Daoy (cell line): Measurements from ENCODE around the gene ZNF296. TPM values are rescaled to one million over a fixed set of nuclear protein-coding genes. Genes with fewer than 3 reads are reported as not detected.

Experiments used
- DNase-seq: peaks from one replicate; pipeline ENCODE4 v3.0.0-alpha.2; 2015; ENCODE audit warnings: low read depth
- total RNA-seq: library from RNA; depleted of rRNA; stranded (reverse); fragments of >200 nt; shearing (Covaris generic); gene quantifications from 2 replicates; pipeline ENCODE4 v1.2.3, GENCODE V29; 2014

Gene ZNF296
- total RNA-seq, 1 experiment from 2014 or later = not detected

DNA sequence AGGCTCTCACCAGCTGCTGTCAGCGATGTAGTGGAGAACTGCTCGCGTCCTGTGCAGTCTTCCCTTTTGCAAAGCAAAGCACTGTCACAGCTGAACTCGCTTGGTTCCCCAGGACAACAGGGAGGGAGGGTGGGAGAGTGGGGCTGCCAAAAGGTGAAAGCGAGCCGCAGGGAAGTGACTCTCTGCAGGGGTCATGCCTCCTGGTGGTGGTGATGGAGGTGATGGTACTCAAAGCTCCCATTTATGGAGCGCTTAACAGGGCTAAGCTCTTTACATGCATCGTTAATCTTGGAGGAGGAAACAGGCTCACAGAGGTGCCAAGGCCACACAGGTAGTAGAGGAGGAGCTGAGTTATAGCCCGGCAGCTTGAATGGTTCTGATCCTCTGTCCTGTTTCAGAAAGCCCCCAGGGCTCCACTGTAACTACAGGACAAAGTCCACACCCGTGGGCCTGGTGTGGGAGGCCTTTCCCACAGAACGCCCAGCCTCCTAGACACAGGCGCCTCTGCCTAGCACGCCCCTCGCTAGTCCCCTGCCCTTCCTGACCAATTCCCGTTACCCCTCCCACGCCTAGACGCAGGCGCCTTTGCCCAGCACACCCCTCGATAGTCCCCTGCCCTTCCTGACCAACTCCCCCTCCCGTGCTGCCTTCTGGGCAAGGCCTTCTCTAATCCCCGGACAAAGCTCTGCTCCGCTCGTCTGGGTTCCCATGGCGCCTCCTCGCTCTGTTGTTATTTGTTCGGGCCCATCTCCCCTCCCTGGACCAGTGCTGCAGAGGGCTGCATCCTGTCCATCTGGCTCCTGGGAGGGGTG lies 27.4 kb upstream of the ZNF296 start:
- no peak for DNase-seq

DNA sequence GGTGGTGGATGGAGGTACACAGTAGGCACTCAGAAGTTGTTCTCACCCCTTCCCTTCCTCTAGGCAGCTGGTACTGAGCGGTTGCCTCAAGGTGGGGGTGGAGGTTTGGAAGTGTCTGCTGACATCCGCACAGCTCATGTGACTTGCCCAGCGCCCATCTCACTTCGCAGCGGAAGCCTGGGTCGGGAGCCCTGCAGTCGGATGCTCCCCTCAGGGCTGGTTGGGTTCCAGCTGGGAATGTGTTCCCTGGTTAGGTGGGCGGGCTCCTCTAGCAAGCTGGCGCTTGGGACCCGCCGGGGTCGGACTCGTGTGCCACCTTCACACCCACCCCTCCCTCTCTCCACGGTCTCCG lies 26.9 kb upstream of the ZNF296 start:
- no peak for DNase-seq

DNA sequence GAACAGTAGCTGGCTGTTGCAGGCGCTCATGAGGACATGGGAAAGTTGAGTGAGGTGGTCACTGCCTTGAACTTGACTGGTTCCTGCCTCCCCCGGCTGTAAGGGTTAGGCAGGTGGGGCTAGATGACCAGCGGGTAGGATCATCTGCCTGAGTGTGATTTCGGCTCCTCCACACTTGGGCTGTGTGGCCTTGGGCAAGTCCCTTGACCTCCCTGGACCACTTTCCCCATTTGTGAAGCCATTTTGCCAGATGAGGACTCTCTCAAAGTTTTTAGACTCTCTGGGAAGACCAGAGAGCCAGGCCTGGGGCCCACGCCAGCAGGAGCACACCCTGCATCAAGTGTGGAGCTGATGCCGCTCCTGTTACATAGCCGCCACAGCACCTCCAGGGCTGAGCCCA lies 26.2 kb upstream of the ZNF296 start:
- DNase-seq = no peak

- no peak for DNase-seq
Observed at GRCh38 chr19:45101806-45102205, 25.5 kb upstream of the ZNF296 start.

GRCh38 chr19:45100846-45101252 lies 24.6 kb upstream of the ZNF296 start:
- DNase-seq = no peak

DNA sequence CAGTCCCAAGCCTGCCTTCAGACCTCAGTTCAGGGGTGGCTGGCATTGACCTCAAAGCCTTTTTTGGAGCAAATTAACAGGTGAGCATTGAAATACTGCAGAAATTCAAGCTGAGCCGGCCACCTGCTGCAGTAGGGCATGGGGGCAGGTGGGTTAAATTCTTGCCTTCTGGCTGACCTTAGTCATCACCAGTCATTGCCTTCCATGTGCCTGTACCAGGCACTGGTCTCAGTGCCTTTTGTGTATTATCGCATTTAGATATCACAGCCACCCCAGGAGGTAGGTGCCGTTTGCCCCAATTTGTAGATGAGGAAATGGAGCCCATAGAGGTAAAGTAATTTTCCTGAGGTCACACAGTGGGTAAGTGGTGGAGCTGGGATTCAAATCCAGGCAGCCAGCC lies 23.9 kb upstream of the ZNF296 start:
- DNase-seq = no peak

GRCh38 chr19:45099467-45100191 lies 23.4 kb upstream of the ZNF296 start:
- peak; percentile 27 for DNase-seq

- peak; percentile 31 for DNase-seq
Observed at GRCh38 chr19:45098521-45099466, 22.5 kb upstream of the ZNF296 start.

DNA sequence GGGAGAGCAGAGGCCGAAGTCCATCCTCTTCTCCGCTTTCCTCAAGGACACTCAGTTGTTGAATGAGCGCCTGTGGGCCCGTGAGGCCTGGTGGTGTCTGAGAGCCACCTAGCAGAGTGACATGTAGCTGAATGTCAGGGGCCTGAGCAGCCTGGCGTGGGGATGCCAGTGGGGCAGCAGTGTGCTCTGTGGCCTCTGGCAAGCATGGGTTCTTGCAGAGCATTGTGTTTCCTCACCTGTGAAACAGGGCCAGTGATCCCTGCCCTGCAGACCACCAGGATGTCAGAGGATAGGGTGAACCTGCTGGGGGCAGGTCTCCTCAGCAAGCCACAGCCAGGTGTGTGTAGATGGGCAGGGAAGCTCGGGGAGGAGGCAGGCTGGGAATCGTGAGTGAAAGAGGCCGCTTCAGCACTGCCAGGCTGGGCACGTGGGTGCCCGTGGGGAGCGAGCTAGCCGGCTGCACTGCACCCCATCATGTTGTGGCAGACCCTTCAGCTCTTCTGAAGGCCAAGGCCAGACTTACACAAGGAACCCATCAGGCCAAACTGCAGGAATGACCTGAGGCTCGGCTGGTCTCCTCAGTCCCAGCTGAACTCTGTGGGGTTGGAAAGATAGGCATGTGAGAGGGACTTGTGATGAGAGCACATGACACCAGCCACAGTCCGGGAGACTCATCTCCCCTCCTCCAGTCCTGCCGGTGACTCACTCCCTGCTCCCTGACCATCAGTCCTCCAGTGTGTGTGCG lies 21.7 kb upstream of the ZNF296 start:
- peak; percentile 95 for DNase-seq

- no peak for DNase-seq
Observed at GRCh38 chr19:45097450-45097775, 21.1 kb upstream of the ZNF296 start.

GRCh38 chr19:45096700-45097099 lies 20.4 kb upstream of the ZNF296 start:
- DNase-seq = no peak

DNA sequence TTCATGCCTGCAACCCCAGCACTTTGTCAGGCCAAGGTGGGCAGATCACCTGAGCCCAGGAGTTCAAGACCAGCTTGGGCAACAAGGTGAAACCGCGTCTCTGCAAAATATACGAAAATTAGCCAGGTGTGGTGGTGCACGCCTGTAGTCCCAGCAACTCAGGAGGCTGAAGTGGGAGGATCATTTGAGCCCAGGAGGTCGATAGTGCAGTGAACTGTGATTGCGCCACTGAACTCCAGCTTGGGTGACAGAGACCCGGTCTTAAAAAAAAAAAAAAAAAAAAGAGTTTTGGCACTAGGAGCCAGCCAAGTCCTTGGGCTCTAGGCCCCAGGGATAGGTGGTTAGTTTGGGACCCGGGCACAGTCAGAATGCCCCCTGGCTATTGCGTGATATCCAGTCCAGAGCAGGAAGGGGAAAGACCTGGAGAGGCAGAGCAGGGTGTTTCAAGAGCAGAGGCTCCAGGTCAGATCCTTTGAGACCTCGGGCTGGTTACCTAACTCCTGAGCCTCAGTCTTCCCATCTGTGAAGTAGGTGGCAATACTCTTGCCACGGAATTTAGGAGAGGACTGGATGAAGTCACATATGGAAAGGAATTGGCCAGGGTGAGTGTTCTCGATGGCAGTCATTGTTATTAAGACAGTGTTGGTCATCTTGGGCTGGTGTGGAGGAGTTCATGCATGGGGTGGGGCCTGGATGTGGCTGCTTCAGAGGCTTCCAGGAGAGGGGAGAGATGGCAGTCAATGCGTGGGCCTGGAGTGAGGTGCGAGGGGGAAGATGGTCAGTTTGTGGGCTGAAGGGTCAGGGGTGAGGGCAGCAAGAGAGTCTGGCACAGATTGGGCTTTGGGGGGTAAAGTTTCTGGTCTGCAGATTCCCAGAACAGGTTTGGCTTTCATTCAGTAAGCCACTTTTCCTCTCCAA lies 19.5 kb upstream of the ZNF296 start:
- DNase-seq = no peak

- no peak for DNase-seq
Observed at GRCh38 chr19:45094707-45095106, 18.4 kb upstream of the ZNF296 start.

GRCh38 chr19:45094137-45094536 lies 17.9 kb upstream of the ZNF296 start:
- DNase-seq = no peak

DNA sequence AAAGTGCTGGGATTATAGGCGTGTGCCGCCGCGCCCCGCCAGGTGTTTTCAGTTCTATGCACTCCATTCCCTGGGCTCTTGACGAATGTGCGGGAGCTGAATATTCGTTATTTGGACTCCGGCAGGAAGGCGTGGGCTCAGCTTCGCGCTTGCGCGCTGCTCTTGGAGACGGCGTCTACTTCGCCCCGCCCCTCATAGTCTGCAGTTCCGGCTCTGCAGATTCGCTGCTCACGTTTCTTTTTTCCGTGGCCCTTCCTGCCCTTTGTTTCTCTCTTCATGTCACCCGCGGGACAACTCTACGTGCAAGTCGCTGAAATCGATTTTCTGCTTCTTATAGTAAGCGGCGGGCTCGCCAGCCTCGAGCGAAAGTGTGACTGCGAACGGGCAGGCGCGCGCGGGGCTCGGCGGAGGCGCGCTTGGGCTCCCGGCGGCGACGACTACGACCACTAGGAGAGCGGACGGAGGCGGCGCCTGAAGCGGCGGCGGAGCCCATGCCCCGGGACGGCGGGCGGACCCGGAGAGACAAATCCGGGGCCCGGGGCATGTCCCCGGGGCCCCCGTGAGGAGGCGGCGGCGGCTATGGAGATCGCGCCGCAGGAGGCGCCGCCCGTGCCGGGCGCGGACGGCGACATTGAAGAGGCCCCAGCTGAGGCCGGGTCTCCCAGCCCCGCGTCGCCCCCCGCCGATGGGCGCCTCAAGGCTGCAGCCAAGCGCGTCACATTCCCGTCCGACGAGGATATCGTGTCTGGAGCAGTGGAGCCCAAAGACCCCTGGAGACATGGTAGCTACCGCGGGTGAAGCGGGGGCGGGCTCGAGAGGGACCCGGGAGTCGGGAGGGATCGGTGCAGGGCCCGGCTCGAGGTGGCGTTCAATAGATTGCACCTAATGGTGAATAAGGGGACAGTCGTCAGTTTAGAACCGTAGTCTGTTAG lies 16.7 kb upstream of the ZNF296 start, which contains the start of gene PPP1R37:
Gene PPP1R37 (plus strand): TSS at position 433 of the 932 bp plus-strand sequence. CDS start 147 bp downstream, at position 580.
- peak; percentile 98 for DNase-seq

DNA sequence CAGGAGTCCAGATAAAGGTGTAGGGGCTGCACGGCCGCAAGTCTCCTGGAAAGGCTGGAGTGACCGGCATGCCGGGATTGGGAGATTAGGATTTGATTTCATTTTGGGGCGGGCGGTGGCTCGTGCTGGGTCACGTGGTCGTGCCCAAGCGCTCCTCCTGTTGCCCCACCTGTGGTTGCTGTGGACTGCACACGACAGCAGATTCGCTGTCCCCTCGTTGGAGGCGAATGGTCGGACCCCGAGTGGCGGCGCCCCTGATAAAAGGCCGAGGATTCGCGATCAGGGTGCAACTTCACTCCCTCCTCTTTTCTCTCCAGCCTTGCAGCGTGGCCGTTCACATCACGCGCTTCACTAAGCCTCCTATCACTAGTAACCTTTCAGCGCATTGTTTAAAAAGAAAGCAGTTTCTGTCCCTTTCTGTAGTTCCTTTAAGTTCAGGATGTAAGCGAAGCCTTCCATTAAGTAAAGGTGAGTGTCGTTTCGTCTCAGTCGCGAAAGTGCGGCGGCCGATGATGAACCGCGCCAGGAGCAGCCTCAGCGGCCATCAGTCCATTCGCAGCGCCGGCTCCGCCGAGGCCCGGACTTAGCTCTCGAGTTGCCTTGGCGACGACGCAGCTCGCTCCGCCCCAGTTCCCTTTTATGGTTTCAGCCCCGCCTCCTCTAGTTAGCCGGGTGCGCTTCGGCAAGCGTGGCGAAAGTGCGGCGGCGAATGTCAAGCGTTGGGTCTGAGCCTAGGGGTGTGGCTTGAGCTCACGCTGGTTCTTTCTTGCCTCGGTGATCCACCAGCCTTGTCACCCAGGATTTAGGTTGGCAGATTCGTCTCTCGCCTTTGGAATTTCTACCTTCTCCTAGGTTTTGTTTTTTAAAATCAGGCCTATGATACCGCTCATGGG lies 15.0 kb upstream of the ZNF296 start:
- DNase-seq = peak; percentile 100

GRCh38 chr19:45090606-45091005 lies 14.3 kb upstream of the ZNF296 start:
- no peak for DNase-seq

DNA sequence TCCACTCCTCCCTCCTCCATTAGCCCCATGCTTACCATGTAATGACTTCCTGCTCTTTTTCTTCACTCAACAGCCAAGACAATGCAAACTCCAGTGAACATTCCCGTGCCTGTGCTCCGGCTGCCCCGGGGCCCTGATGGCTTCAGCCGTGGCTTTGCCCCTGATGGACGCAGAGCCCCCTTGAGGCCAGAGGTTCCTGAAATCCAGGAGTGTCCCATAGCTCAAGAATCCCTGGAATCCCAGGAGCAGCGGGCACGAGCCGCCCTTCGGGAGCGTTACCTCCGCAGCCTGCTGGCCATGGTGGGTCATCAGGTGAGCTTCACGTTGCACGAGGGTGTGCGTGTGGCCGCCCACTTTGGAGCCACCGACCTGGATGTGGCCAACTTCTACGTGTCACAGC lies 13.8 kb upstream of the ZNF296 start:
- no peak for DNase-seq
